Measurements from ENCODE around the gene PRSS33.

PRSS33 gene

DNA sequence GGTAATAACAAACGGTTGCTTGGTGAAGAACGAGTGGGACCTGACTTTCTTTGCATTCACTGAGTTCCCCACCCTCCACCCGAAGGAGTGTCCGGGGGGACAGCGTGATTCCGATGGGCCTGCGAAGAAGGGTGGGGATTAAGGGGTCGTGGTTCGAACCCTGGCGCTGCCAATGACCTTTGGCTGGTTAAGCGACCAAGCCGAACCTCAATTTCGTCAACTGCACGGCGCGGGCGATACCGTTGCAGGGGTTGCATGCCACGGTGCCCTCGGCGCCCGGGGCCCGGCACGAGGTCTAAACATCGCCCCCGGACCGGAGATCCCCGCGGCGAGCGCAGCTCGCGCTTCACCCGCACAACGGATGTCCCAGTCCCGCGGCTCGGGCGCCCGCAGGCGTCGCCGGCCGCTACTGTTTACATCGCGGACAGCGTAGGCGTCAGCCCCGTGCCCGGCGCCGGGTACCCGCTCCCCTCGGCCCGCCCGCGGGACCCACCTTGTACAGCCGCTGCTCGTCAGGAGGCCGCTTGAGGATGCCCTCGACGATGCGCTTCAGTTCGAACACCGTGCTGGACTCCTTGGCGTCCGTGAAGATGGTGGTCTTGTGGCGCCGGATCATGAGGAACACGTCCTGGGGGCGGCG is 10.7 kb downstream of the PRSS33 start:
- peak in 2 of 5 donors; percentile 30 for DNase-seq

- no peak for DNase-seq
These were observed 11.4 kb downstream of the PRSS33 start for GRCh38 chr16:2775765-2776499.

DNA sequence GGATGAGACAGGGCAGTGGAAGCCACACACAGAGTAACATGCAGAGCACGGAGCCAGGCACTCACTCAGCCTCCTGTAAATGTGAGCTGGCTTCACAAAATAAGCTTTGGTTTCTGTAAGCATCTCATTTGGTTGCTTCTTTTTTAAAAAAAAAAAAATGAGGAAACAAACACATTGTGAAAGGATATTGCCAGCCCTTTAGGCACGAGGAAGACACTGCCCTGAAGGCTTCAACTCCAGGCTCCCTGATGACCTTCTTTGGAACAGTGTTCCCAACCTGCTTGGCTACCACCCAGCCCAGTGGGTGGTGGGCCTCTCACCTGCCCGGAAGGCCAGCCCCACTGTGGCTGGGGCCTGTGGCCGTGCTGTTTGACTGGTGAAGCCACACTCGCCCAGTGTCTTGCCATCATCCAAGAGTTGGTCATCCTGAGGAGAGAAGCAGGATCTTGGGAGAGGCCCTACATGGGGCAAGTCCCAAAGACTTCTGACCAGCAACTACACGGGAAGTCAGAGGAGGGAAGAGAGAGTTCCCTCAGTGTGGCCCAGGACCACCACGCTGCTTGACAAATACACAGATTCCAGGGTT is 12.1 kb downstream of the PRSS33 start:
- no peak for DNase-seq

DNA sequence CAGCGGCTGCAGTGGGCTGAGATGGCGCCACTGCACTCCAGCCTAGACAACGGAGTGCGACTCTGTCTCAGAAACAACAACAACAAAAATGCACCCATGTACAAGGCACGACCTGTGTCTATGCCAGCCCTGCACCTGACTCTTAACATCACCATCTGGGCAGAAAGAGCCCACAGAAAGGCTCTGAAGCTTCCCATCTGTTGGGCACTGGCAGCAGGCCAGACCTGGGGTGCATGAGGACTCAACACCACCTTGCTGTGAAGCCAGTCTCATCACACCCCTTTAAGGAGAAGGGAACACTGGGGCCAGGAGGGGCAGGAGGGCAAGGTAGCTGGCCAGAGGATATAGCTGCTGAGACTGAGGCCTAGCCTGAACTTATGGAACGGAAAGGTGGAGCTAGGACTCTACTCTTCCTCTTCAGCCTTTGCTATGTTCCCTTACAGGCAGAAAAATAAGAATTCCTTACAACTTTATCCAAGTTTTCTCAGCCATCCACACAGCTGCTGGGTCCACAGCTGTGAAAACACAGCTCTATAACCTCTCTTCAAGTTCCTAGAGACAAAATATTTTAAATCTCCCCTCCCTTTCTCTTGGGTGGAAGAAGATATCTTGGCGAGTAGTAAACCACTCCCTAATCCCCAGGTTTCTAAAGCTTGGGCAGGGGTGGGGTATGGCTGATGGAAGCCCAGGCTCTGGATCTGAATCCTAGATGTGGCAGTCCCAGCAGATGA is 13.0 kb downstream of the PRSS33 start:
- no peak for DNase-seq

GRCh38 chr16:2773188-2773968 is 14.0 kb downstream of the PRSS33 start:
- DNase-seq, result no peak

DNA sequence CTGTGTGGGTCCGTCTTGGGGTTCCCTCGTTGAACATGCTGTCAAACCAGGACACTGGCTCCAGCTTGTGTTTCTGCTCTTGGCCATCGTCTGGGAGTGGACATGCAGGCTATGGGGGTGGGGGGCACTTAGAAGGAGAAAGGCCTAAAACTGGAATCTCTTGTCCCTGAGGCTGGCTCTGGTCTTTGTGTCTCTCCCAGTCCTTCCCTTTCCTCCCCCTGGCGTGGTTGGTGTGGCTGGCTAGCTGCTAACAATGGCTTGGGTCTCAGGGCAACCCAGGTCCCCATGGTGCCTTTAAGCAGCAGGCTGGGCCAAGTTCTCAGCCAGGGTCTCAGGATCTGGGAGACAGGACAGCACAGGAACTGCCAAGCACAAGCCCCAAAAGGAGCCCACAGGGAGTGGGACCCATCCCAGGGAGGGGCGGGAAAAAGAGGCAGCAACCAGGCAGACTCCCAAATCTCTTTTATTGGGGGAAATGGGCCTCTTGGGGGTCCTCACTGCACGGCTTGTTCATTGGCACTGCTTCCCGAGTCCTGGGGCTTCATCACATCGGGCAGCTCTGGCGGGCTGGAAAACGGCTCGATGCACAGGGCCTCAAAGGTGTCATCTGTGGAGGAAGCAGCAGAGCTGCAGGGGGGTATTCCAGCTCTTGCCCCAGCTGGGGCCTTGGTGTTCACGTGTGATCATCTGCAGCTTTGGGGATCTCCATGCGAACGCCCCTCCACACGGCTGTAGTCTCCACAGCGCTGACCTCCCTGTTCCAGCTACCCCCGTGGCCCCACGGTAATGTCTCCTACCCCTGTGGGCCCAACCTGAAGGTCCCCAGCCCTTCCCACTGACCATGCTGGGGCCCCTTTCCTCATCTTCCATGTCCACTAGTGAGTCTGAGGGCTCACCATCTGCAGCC is 15.6 kb downstream of the PRSS33 start:
- no peak for DNase-seq

- no peak for DNase-seq
These were observed 17.1 kb downstream of the PRSS33 start for GRCh38 chr16:2770057-2770951.

- DNase-seq, result no peak
These were observed 17.7 kb downstream of the PRSS33 start for GRCh38 chr16:2769675-2770056.

DNA sequence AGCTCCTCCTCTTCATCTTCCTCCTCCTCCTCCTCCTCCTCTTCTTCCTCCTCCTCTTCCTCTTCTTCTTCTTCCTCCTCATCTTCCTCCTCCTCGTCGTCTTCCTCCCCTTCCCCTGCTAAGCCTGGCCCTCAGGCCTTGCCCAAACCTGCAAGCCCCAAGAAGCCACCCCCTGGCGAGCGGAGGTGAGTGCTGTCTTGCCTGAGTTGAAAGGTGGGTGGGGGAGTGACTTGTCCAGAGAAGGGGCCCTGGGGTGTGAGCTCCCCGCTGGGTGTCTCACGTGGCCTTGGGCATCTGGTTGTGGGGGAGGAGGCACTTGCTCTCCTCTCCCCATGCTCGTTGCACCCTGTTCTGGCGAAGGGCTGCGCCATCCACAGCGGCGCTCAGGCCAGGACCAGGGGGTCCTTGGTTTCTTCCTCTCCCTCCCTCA is 18.2 kb downstream of the PRSS33 start:
- no peak for DNase-seq

- no peak for DNase-seq
These were observed 18.8 kb downstream of the PRSS33 start for GRCh38 chr16:2768403-2769089.

GRCh38 chr16:2767891-2768290 is 19.5 kb downstream of the PRSS33 start:
- DNase-seq, result no peak

GRCh38 chr16:2767140-2767731 is 20.1 kb downstream of the PRSS33 start:
- DNase-seq, result no peak

GRCh38 chr16:2766430-2767139 is 20.8 kb downstream of the PRSS33 start:
- no peak for DNase-seq

- DNase-seq, result no peak
These were observed 21.6 kb downstream of the PRSS33 start for GRCh38 chr16:2765462-2766404.

- DNase-seq, result no peak
These were observed 22.6 kb downstream of the PRSS33 start for GRCh38 chr16:2764718-2765117.

GRCh38 chr16:2763173-2763572 is 24.2 kb downstream of the PRSS33 start:
- DNase-seq, result no peak

DNA sequence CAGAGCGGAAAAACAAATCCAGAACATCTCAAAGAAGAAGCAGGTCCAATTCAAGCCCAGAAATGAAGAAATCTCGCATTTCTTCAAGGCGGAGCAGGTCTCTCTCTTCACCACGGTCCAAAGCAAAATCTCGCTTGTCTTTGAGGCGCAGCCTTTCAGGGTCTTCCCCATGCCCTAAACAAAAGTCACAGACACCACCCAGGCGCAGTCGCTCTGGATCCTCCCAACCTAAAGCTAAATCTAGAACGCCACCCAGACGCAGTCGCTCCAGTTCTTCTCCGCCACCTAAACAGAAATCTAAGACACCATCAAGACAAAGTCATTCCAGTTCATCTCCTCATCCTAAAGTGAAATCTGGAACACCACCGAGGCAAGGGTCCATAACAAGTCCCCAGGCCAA is 24.6 kb downstream of the PRSS33 start:
- no peak for DNase-seq

Measured in T-helper 1 cell (primary cell).